Stimulated activated CD8-positive, alpha-beta memory T cell treated with anti-CD3 and anti-CD28 coated beads, Interleukin-12 subunit alpha, Interleukin-12 subunit beta, amount 100 ng/mL, for 24 hours (primary cell): ENCODE data around the gene CPA1.

Experiments used
- DNase-seq: peaks from one replicate; pipeline ENCODE4 v3.0.0-alpha.2; 2020; ENCODE audit errors: extremely low read depth

Gene CPA1

GRCh38 chr7:130394421-130395195 lies 14.3 kb downstream of the CPA1 start:
- no peak for DNase-seq

DNA sequence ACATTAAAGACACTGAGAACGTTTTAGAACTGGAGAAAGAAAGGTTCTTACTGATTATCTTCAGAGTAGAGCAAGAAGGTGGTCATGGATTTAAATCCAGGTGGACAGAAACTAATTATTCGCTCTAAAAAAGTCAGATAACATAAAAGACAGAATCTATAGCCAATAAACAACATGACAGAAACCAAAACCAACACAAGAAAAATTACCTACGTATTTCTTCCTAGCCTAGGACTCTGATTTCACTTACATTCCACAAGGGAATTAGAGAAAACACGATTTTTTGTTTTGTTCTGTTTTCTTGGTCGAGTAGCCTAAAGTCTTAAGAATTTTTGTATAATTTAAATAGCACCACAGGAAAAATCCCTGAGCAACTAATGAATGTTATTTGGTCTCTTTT lies 15.1 kb downstream of the CPA1 start:
- DNase-seq: no peak

GRCh38 chr7:130396109-130396508 lies 15.8 kb downstream of the CPA1 start:
- no peak for DNase-seq

- DNase-seq: no peak
Observed at GRCh38 chr7:130397051-130397757, 16.9 kb downstream of the CPA1 start.

GRCh38 chr7:130397758-130398073 lies 17.4 kb downstream of the CPA1 start:
- no peak for DNase-seq

DNA sequence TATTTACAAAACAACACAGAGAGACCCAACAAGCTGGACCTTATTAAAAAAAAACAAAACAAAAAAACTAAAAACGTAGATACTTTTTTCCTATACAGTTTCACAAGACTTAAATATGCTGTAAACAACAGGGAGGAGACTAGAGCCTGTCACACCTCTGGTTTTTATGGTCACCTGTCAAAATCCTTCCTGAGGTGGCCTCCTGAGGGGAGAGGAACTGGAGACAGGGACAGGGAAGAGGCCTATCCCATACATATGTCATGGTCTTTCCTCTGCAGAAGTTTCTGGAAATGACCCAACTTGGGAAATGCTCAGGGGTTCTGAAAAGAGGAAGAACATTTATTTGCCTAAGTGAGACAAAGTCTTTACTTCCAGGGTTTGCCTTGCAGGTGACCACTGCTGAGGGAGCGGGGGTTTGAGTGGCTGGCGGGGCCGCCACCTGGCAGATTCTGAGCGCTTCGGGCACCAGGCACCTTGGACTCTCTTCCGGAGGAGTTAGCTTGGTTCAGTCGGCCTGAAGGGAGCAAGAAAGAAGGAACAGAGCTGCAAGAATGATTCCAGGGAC lies 18.3 kb downstream of the CPA1 start:
- DNase-seq: no peak

DNA sequence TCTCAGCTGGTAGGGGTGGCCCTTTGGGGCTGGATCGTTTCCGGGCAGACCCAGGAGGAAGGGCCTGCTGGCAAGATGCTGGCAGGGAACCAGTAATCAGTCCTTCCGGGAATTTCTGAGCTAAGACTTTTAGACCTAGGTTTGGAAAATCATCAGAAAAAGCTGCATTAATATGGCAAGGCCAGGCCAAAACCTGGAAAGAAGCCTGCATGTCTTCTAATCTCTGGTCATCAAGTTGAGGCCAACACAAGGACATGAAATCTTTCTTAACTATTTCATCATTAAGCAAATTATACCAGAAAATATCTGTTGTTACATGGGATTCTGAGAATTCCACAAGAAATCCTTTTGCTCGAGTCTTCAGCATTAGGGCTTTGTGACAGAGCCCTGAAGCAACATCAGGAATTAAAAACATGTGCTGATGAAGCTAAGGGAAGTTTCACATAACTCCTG lies 19.9 kb downstream of the CPA1 start:
- no peak for DNase-seq

DNA sequence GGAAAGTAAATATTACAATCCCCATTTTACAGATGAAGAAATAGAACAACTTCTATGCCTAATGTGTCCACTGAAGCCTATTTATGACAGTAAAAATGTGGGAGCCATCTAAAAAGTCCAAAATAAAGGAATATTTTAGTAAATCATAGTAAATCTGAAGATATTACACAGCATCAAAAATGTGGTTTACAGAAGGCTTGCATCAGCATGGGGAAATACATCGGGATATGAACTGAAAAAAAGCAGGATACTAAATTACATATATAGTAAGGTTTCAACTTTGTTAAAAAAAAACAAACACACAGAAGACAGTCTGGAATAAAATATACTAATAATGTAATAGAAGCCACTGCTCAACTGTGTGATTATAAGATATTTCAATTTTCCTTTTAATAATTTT lies 20.8 kb downstream of the CPA1 start:
- no peak for DNase-seq

GRCh38 chr7:130401578-130401977 lies 21.3 kb downstream of the CPA1 start:
- DNase-seq: no peak

DNA sequence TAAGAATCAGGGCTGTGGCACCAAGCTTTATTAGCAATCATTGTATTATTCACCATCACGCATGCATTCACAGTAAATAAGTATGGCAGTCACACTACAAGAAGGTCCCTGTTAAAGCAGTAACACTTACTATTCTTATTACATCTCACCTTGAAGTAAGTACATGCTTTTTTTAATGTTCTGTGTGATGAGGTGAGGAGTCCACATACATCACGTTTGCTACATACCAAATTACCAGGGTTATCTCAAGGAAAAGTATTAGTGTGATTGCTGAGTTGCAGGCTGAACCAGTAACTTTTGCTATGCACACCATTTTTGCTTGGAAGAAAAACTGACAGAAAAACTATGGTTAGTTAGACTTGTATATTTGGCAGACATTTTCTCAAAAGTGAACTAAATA lies 24.7 kb downstream of the CPA1 start:
- DNase-seq: no peak

DNA sequence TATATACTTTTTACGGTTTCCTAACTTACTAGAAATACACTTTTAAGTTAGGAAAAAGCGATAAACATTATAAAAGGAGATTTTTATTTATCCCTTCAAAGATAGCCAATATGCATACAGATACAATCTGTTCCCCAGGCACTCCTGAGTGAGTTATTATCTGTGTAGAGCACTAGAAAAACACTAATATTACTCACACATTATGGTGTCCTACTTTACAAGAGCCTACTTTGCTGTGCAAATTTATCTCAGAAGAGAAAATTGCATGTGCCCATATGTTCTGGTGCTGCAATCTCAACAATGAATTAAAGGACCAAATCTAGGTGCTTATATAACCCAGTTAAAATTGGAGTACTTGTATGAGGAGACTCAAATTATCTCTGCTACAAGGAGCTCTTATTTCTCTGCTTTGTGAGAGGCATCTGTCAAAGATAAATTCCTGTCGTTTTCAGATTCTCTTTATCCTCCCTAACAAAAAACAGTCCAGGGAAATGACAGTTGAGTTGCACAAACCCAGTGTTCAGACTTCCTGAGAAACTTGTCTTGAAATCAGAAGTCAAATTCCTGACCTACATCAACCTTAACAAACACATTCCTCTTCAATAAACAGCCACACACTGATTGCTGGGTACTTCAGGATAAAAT lies 28.9 kb downstream of the CPA1 start:
- DNase-seq: no peak

- no peak for DNase-seq
Observed at GRCh38 chr7:130409712-130410072, 29.4 kb downstream of the CPA1 start.

- DNase-seq: no peak
Observed at GRCh38 chr7:130410868-130411541, 30.7 kb downstream of the CPA1 start.

DNA sequence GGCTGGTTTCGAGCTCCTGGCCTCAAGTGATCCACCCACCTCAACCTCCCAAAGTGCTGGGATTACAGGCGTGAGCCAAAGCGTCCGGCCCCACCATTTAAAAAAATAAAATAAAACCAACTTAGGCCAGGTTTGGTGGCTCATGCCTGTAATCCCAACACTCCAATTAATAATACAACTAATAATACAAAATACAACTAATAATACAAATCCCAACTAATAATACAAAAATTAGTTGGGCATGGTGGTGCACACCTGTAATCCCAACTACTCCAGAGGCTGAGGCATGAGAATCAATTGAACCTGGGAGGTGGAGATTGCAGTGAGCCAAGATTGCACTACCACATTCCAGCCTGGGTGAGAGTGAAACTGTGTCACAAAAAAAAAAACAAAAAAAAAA lies 32.9 kb downstream of the CPA1 start:
- DNase-seq: no peak

GRCh38 chr7:130415006-130415405 lies 34.7 kb downstream of the CPA1 start:
- DNase-seq: no peak

DNA sequence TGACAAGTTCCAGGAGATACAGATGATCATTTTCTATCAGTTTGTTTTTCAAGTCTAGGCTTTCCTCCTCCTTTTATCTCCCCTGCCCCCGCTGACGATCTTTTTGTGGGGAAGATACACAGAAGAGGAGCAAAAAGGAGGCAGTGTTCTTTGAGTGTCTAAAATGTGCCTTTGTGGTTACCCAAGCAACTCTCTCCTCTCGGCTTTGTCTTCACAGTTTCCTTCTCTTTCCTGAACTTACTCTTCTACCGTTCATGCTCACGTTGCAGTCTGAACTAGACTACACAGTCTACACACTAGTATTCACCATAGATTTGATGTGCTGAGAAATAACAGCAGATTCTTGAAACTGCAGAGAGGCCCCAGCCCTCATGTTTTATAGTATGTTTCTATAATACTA lies 36.9 kb downstream of the CPA1 start:
- DNase-seq: no peak

- DNase-seq: no peak
Observed at GRCh38 chr7:130418306-130418705, 38.0 kb downstream of the CPA1 start.

GRCh38 chr7:130419658-130420057 lies 39.4 kb downstream of the CPA1 start:
- no peak for DNase-seq

DNA sequence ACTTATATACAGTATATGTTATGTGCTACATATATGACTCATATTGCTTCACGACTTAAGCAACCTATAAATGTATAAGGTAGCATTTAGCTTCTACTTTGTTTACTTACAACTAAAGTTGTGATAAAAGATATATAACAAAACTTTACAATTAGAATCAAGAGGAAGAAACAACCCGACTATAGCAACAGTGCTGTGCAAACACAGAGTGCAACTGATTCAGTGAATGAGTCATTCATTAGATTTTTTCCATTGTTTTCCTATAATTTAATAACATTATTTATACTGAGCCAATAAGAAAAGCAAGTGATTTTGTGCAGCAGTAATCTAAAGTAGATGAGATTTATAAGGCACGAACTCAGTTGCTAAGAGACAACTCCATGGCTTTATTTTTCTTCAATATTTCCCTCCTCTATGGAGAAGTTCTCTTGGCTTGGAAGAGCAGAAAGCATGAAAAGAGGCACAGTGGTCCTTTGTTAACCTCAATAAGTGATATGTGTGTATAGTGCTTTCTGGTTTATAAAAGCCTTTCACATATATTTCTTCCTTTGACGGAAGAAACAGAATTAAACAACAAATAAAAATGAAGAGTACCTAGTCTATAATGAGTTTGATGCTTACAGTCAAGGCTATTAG lies 40.8 kb downstream of the CPA1 start:
- no peak for DNase-seq

DNA sequence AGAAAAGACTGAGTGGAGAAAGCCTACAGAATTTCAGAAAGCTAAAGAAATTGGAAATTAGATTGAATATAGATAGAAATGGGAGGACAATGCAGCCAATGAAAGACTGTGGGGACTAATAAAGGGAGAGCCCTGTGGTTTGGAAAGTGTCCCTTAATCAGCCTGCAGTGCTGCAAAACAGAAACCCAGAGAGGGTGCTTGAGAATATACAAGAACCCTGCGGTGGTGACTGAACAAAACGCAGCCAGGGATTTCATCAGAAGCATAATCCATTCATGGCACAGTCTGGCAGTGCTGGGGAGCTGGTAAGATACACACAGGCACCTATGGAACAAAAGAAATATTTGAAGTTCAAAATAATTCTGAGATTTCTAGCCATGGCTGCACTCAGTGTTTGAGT lies 41.4 kb downstream of the CPA1 start:
- DNase-seq: no peak

- DNase-seq: no peak
Observed at GRCh38 chr7:130423501-130424037, 43.3 kb downstream of the CPA1 start.
